Suppressor macrophage treated with lipopolysaccharide for 4 hours (primary cell): ENCODE results near the gene LCNL1.
A peak's percentile ranks its signal among the peaks of the same experiment; 100 is the strongest.
"Not testable (repeated sequence)": the region's sequence is repeated elsewhere in the genome, so short reads cannot be mapped to it uniquely, and the experiment has no call there.

Experiments used
- DNase-seq: peaks from one replicate; pipeline ENCODE4 v3.0.0-alpha.2; 2020

LCNL1 gene

GRCh38 chr9:136995362-136995761, 12.6 kb downstream of the LCNL1 start:
- DNase-seq: no peak

- no peak for DNase-seq
These were observed 13.0 kb downstream of the LCNL1 start for GRCh38 chr9:136995772-136996311.

GRCh38 chr9:136996361-136997292, 13.8 kb downstream of the LCNL1 start, which contains the start of gene CLIC3:
Gene CLIC3, minus strand, starts transcription at chr9:136996568. Its CDS starts 25 bp downstream, at chr9:136996543.
- DNase-seq: peak; percentile 10

- no peak for DNase-seq
These were observed 14.6 kb downstream of the LCNL1 start for GRCh38 chr9:136997371-136997770.

GRCh38 chr9:136997830-136998234, 15.0 kb downstream of the LCNL1 start:
- no peak for DNase-seq

GRCh38 chr9:137000177-137000930, 17.6 kb downstream of the LCNL1 start:
- DNase-seq: peak; percentile 85

GRCh38 chr9:137001857-137002645, 19.3 kb downstream of the LCNL1 start:
- no peak for DNase-seq

GRCh38 chr9:137002646-137003041, 19.9 kb downstream of the LCNL1 start:
- DNase-seq: no peak

GRCh38 chr9:137004285-137004684, 21.5 kb downstream of the LCNL1 start:
- not testable (repeated sequence) for DNase-seq

- no peak for DNase-seq
These were observed 23.6 kb downstream of the LCNL1 start for GRCh38 chr9:137006116-137007003.

GRCh38 chr9:137007108-137007815, 24.5 kb downstream of the LCNL1 start:
- no peak for DNase-seq

GRCh38 chr9:137007816-137008270, 25.1 kb downstream of the LCNL1 start:
- no peak for DNase-seq

- DNase-seq: no peak
These were observed 25.5 kb downstream of the LCNL1 start for GRCh38 chr9:137008312-137008711.

- DNase-seq: no peak
These were observed 26.4 kb downstream of the LCNL1 start for GRCh38 chr9:137009217-137009616.

- no peak for DNase-seq
These were observed 27.3 kb downstream of the LCNL1 start for GRCh38 chr9:137009938-137010732.

GRCh38 chr9:137011156-137011555, 28.4 kb downstream of the LCNL1 start:
- DNase-seq: no peak

GRCh38 chr9:137011907-137012675, 29.3 kb downstream of the LCNL1 start:
- no peak for DNase-seq

- no peak for DNase-seq
These were observed 30.1 kb downstream of the LCNL1 start for GRCh38 chr9:137012694-137013570.
